Activated CD4-positive, CD25-positive, alpha-beta regulatory T cell treated with anti-CD3 and anti-CD28 coated beads, Interleukin-2, amount 50 U/mL, for 16 hours (primary cell): Measurements from ENCODE around the gene COX4I1.
"Not testable (repeated sequence)": the region's sequence is repeated elsewhere in the genome, so short reads cannot be mapped to it uniquely, and the experiment has no call there.

Source experiments
- DNase-seq: peaks from one replicate; pipeline ENCODE4 v3.0.0-alpha.2; 2020; ENCODE audit warnings: low read depth, low spot score

The COX4I1 gene

DNA sequence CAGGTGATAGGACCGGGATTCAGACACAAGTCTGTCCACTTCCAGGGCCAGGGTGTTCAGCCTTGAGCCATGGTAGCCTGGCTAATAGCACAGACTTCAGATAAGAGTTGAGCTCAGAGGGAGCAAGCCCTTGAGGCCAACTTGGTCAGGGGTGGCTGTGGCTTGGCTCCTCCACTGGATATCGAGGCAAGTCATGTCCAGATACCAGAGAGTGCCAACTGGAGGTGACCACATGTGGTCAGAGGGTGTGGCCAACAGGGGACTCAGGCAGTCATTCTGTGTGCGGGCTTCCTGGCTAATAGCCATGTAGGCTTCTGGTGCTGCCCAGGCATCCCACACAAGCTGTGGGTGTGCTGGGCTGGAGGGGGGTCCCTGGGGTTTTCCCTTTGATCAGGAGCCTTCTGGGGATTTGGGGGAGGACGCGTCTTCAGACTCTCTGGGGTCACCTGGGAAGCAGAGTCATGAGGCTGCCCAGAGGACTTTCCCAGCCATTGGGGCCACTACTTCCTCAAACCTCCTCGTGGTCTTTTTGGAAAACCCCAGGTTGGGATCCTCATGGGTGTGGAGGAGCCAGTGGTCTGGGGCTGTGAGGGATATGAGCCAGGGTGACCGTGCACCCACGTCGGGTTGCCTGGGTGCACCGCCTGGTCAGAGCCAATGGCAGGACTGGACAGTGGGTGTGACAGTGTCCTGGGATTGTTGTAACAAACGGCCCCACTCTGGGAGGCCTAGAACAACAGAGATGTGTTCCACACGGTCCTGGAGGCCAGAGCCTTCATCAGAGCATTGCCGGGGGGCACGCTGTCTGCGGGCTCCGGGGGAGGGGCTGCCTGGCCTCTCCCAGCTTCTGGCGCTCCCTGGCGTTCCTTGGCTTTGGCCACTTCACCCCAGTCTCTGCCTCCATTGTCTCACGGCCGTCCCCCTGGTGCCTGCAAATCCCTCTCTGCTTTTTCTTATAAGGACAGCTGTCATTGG is 25.0 kb downstream of the COX4I1 start:
- DNase-seq = no peak

DNA sequence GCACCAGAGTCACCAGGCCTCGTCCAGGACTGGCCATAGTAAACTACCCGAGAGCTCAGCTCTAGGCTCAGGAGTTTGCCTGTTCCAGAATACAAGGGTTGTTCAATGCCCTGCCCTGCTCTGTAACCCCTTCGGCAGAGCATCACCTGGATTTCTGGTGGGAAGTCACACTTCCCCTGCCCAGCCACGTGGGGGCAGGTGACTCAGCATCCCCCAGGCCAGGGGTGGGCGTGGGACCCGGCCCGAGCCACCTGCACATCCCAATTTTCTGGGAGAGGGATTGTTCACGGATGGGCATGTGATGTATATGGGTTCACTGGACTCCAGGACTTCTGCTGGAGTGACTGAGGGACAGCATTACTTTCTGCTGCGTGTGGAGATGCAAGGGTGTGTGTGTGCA is 25.8 kb downstream of the COX4I1 start:
- no peak for DNase-seq

DNA sequence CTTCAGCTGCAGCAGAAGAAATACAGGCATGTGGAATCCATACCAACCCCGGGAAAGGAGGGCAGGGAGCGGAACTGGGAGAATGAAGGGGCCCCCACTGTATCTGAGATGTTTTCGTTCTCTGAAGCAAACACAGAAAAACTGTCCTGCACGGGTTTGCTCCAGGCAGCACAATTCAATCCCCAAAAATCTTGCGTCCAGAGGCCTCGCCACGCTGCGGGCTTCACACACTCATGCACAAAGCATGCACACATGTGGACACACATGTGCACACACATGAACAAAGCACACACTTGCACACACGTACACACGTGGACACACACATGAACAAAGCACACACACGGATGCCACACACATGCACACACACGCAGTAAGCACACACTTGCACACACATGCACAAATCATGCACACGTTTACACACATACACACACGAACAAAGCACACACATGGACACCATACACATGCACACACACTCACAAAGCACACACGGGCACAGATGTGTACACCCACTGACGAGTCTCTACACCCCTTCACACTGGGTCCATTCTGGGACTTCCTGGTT is 27.3 kb downstream of the COX4I1 start:
- DNase-seq = no peak

DNA sequence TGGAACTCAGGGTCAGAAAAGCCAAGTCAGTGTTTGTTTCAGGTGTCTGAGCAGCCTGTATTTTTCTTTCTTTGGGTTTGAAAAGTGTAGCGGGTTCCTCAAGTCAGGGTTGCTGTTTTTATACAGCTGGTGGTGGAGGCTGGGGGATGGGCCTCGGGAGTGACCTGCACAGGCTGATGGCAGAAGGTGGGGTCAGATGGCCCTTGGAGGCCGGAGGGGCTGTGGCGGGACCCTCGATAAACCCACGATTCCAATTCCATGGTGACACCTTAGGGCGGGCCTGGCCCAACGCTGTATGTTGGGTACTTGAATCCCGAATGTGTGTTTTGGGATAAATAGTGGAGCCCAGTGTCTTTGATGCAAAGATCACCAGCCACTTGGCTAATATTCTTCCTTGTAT is 28.7 kb downstream of the COX4I1 start:
- no peak for DNase-seq

DNA sequence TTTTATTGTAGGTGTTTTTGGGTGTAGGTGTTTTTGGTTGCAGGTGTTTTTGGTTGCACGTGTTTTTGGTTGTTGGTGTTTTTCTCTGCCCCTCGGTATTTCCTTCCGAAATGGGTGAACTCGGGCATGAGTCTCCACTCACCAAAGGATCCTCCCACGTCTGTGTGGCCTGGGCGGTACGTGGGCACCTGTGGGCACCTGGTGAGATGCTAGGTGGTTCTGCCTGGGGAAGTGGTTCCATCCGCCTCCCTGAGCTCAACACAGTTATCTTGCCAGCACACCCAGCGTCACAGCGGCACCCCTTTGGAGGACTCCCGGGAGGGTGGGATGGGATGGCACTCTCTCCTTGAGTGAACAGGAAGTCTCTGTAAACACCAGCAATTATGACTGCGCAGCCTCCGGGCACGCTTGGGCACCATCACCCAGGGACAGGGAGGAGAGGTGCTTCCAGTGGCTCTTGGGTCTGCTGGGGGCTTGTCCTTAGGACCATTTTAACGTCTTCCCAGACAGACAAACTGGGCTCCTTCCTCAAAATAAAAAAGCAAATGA is 29.8 kb downstream of the COX4I1 start:
- no peak for DNase-seq

DNA sequence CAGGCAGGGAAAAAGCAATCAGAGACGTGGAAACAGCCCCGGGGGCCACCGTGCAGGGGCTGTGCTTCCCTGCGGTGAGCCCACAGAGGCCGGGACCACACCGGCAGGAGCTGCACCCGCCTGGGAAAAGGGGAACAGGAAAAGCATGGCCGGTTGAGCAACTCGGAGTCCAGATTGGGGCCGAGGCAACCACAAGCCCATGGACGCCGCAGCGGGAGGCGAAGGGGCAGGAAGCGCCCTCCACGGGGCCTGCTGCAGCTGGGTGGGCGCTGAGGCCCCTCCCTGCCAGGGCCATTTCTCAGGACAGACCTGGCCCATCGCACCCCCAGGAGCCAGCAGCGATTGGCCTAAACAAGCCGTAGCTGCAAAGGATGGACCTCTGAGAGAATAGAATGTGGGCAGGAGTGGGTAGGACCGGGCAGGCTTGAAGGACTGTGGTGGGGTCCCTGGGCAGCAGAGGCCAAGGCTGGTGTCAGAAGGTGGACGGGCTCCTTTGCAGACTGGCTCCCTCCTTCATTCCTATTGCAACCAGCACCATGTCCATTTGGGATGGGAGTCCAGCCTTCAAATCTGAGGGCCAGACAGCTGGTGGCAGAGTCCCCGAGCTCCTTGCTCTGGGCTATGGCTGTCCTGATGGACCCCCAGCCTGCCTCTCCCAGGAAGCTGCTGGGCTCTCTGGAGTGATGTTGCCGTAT is 30.4 kb downstream of the COX4I1 start:
- no peak for DNase-seq

DNA sequence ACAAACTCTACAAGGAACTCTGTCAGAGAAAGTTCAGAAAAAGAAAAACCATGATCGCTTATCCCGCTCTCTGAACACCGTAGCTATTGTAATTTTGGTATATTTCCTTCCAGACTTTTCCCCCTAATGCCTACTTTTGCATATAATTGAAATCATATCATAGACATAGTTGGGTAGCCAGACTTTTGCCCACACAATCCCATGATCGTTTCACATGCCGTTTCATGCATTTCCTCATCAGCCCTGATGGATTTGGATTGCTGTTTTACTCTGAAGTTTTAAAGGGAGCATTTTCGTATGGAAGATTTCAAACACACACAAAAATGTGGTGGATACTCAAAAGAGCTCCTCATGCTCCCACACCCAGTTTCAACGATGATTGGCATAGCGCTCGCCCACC is 31.3 kb downstream of the COX4I1 start:
- DNase-seq = no peak

DNA sequence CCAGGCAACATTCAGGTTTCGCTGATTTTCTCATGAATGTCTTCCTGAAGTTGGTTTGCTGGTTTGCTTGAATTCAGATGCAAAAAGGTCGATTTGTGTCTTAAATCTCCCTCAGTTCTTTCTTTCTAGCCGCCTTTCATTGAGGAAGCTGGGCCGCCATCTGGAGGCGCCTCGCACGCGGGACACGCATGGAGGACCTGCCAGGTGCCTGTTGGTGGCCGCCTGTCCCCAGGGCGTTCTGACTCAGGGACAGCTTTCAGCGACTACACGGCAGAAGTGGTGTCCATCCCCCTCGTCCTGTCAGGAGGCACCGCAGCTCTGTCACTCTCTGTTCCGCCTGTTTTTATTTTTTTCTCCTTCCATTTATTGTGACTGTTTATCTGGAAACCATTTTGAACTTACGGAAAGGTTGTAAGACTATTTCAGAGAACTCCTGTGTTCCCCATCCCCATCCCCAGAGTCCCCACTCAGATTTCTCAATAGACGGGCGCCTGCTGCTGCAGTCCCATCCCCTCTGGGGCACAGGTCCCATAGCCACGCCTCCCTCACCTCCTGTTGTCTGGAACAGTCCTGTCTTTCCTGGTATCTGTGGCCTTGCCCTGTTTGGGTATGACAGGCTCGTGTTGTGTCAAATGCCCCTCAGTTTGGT is 33.2 kb downstream of the COX4I1 start:
- no peak for DNase-seq

DNA sequence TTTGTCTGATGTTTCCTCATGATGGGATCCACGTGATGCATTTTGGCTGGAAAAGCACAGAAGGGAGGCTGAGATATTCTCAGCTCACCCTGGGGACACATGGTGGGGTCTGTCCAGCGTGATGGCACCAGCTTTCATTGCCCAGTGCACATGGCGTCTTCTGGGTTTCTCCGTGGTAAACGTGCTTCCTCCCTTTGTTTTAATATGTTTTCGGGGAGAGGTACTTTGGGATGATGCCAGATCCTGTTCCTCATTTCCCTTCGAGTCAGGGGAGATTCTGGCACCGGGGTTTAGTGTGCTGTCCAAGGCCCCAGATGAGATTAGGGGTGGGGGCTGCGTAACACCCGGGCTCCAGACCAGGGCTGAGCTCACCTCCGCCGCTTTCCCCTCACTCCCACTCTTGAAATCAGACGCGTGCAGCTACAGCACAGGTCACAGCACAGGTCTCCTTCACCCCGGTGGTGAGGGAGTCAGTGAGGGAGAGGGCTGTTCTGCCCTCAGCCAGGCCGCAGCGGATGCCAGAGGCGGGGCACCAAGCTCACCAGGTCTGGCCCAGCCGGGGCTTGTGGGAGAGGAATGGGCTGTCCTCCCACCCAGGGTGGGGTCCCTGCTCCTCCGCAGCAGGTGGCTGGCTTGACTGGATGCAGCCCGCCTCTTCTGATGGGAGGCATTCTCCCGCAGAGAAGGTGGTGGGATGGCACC is 33.9 kb downstream of the COX4I1 start:
- no peak for DNase-seq

DNA sequence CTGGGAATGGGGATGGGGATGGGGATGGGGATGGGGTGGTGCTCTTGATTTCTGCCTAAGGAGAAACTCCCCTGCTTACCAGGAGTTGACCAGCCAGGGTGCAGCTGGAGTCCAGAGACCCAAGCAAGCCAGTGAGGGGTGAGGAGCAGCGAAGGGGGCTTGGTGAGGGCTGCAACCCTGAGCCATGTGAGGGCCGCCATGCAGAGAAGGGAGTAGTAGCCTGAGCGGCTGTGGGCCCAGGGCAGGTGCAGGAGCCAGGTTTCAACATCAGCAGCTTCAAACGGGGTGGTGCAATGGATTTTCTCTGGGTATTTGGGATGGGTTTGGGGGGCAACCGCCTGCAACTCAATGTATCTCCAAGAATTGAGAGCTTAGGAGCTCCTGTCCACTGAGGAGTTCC is 35.2 kb downstream of the COX4I1 start:
- DNase-seq = no peak

DNA sequence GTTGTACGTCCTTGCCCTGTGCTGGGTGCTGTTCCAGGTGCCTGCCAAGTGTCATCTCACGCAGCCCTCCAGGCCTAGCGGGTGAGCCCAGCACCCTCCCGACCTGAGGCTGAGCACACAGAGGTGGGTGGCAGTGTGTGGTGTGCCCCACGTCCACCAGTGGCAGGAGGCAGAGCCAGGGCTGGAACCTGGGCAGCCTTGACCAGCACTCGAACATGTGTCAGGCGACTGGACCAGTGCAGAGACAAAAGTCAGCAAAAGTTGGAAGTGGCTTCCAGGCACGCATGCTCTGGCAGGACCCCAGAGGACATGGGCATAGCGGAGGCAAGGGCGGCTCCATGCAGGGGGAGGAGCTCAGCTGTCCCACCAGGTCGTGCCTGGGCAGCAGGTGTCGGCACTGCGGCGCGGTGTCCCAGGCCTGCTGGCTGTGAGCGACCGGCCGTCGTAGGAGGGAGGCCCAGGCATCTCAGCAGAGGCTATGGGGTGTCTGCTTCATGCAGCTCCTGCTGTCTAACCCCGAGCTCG is 35.8 kb downstream of the COX4I1 start:
- DNase-seq = no peak

DNA sequence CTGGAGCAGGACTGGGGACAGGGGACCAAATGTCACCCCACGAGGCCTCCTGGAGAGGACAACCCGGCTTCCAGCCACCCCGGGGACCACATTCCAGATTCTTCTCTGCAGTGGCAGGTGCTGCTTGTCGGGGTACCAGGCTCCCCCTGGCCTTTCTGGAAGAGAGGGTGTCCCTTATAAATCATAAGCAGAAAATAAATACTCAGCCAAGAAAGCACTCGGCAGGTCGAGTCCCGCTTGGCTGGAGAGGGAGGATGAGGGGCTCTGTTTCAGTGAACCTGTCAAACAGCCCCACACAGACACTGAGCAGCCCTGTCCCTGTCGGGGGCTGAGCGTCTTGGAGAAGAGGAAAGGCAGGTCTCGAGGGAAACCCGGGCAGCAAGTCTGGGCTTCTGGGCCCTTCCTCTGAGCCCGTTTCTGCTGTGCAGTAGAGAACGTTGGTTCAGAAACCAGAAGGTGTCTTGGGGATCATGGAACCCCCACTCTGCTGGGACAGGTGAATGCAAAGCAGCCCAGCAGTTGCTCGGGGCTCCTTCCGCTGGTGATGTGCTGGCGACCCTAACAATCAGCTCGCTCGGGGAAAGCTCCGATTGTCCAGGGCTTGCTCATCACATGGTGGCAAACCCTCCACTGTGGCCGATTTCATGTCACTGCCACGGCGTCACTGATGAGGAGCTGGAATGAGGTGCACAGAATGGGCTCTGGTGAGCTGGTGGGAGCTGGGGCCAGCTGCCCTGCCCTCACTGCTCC is 36.6 kb downstream of the COX4I1 start:
- no peak for DNase-seq

DNA sequence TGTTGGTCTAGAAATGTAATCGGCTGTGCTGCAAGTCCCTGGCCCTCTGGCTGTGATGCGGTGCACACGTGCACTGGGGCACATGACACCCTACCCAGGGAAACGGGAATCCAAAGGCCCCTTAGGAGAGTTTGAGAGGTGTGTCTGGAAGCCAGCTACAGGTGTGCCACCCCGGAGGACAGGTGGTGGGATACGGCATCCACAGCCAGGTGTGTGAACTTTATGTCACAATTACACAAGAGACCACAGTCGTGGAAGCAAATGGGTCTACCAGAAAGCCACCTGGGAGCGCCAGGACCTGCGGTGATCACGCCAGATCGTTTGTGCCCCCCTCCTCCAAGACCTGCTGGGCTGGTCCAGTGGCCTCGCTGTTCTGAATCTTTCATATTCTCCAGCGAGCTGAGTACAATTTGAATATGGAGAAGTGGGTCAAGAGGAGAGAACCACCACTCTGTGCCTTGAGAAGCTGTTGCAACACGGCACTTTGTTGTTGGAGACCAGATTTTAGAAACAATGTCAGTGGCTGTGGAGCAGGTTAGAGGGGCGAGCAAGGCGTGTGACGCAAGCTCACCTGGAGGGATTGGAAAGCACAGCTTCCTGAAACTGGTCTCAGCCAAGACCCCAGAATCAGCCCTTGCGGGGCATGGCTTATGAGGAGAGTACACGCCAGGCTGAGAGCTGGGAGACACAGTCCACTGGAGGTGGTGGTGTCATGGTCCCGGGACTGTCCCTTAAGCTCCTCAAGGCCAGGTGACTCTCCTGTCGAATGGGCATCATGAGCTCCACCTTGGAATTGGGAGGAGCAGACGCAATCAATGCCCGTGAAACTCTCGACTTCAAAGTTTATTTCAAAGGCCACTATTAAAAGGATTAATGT is 37.4 kb downstream of the COX4I1 start:
- DNase-seq = no peak

DNA sequence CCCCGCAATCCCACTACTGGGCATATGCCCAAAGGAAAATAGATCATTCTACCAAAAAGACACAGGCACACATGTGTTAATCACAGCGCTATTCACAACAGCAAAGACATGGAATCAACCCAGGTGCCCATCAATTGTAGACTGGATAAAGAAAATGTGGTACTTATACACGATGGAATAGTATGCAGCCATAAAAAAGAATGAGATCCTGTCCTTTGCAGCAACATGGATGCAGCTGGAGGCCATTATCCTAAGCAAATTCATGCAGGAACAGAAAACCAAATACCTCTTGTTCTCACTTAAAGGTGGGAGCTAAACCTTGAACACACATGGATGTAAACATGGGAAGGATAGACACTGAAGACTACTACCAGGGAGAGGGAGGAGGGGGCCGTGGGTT is 38.2 kb downstream of the COX4I1 start:
- DNase-seq = not testable (repeated sequence)

DNA sequence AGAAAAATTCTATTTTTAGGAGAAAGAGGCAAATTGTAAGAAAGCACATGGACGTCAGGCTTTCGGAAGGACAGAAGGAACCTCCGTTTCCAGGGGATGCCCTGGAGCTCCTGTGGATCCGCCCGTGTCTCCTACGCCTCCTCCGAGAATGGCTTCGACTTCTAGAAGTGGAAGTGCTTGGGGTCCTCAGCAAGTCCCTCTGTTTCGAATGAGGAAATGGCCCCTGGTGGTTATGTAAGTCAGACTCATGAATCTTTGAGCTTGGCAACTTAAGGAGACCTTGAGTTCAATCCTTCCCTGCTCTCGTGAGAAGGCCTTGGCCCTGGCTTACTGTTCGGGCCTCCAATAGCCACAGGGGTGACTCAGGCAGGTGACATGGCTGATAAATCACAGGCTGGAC is 38.9 kb downstream of the COX4I1 start:
- no peak for DNase-seq

DNA sequence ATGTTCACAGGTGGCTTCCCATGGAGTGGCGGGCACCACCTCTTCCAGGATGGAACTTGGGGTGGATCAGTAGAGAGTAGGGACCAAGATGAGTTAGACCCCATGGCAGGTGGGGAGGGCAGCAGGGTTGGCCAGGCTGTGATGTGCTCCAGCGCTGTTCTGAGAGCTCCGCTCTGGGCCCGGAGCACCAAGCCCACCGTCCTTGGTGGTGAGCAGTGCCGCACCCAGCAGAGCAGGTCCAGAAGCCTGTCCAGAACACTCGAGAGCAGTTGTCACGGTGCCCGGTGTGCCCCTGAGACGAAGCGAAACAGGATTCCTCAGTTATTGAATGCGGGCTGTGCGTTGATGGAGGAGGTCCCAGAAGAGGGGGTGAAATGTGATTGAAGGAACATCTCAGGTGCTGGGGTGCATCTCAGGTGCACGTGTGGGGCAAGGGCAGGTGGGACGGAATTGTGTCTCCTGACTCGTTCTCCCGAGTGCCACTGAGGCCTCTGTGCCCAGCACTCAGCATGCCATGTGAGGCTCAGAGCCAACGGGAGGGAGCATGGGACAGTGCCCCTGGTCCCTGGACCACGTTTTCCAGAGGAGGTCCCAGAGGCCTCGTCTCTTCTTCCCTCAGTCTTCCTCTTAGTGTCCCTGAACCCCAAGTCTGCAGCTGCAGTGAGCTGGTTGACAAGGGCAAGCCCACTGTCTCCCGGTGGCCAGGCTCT is 39.5 kb downstream of the COX4I1 start:
- DNase-seq = no peak

DNA sequence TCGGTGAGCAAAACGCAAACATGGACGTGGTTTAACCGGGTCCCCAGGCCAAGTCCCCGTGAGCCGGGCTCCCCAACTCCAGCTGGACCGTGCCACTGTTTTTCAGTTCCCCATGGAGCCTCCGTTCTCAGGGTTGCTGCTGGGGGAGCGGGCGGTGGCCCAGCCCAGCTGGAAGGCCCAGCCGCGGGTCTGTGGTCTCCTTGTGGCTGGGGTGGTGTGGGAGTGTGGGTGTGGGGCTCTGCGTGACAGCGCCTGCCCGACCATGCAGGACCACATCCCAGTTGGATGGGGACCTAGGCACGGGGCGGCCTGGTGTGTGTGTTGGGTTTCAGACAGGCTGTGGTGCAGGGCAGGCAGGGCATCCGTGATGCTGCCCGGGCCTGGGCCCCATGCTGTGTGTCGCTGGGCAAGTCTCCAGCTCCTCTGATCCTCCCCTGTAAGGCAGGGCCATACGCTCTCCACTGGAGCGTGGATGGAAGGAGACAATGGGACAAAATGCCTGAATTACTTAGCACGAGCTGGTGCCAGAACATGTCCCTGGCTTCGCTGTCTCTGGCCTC is 40.3 kb downstream of the COX4I1 start:
- DNase-seq = no peak

DNA sequence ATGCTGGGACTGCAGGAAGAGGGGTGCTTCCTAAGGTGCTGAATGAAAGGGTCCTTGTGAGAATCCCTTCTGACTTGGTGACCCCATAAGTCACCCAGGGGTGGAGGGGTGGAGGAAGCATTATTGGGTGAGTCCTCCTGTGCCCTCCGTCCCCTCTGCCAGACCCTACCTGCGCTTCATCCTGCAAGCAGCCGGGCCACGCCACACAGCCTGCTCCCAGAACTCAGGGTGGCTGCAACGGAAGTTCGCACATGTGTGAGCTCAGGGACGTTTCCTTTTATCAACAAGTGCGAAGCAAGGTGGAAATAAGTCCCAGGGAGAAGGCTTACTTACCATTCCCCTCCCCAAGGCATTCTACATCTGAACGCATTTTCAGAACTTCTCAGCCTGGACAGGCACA is 40.9 kb downstream of the COX4I1 start:
- DNase-seq = no peak
